SK-N-SH (cell line): ENCODE measurements around the gene ABHD6. TPM values are rescaled to one million over a fixed set of nuclear protein-coding genes. Genes with fewer than 3 reads are reported as not detected.
A peak's percentile ranks its signal among the peaks of the same experiment; 100 is the strongest.

ENCODE experiments used
- CTCF ChIA-PET: fragments of 300-600, 350-600 bp; formaldehyde crosslinking; extraction: SDS; loops from one replicate; lab custom pipeline; 2021; lab: Yijun Ruan, JAX
- POLR2A ChIA-PET: fragments of 350-600 bp; sonication (Branson Sonifier 250); formaldehyde crosslinking; extraction: SDS; loops from one replicate; lab custom pipeline; 2020; ENCODE audit warnings: antibody characterized with exemption, inconsistent platforms; lab: Yijun Ruan, JAX
- DNase-seq: peaks from one replicate; pipeline ENCODE4 v3.0.0; 2012
- H2AFZ ChIP-seq: fragments of 200-600 bp; sonication (generic); 2 replicates; pipeline ENCODE4 v1.8.1; 2016; ENCODE audit warnings: antibody characterized with exemption, mild to moderate bottlenecking, low read depth
- H3F3A ChIP-seq: fragments of 200-600 bp; sonication (generic); replicated peaks from 2 replicates; pipeline ENCODE3; 2016; ENCODE audit warnings: antibody characterized with exemption, mild to moderate bottlenecking; ENCODE audit not compliant: insufficient read depth
- H3K27ac ChIP-seq, 2 experiments: fragments of 200-500 bp in 1 of 2; fragments of 200-600 bp in 1 of 2; sonication (Bioruptor generic) in 1 of 2; sonication (generic), shearing (Covaris generic) in 1 of 2; 2 replicates each; pipeline versions ENCODE4 v1.5.1 to v1.6.1; 2014 to 2016; ENCODE audit warnings: low read depth in 2 of 2, inconsistent platforms in 1 of 2, low read length in 1 of 2, mild to moderate bottlenecking in 1 of 2, mixed read lengths in 1 of 2
- H3K27me3 ChIP-seq: fragments of 200-600 bp; sonication (generic), shearing (Covaris generic); 2 replicates; pipeline ENCODE4 v1.6.1; 2016; ENCODE audit warnings: mixed run types; ENCODE audit not compliant: insufficient read depth
- H3K36me3 ChIP-seq, 2 experiments: fragments of 200-500 bp in 1 of 2; fragments of 200-600 bp in 1 of 2; sonication (Bioruptor generic) in 1 of 2; sonication (generic) in 1 of 2; replicated peaks in 1 of 2; 2 replicates each; pipeline versions ENCODE3 to v1.5.1; 2014 to 2016; ENCODE audit warnings: low read length in 1 of 2, mild to moderate bottlenecking in 1 of 2; ENCODE audit not compliant: insufficient read depth in 2 of 2, control insufficient read depth in 1 of 2
- H3K4me1 ChIP-seq, 2 experiments: fragments of 200-500 bp in 1 of 2; fragments of 200-600 bp in 1 of 2; sonication (Bioruptor generic) in 1 of 2; sonication (generic), shearing (Covaris generic) in 1 of 2; 2 replicates each; pipeline versions ENCODE4 v1.5.1 to v1.6.1; 2014 to 2016; ENCODE audit warnings: low read depth in 1 of 2, low read length in 1 of 2, mixed run types in 1 of 2; ENCODE audit not compliant: insufficient read depth in 2 of 2, control insufficient read depth in 1 of 2
- H3K4me2 ChIP-seq: fragments of 200-600 bp; sonication (generic), shearing (Covaris generic); 2 replicates; pipeline ENCODE4 v1.6.1; 2017; ENCODE audit warnings: mixed run types
- H3K4me3 ChIP-seq, 2 experiments: fragments of 200-500 bp in 1 of 2; fragments of 200-600 bp in 1 of 2; sonication (Bioruptor generic) in 1 of 2; sonication (generic), shearing (Covaris generic) in 1 of 2; 2 replicates each; pipeline versions ENCODE4 v1.5.1 to v1.8.1; 2014 to 2016; ENCODE audit warnings: low read depth in 2 of 2, inconsistent platforms in 1 of 2, low read length in 1 of 2, mild to moderate bottlenecking in 1 of 2, mixed read lengths in 1 of 2, moderate library complexity in 1 of 2
- H3K79me2 ChIP-seq: fragments of 200-600 bp; sonication (generic); 2 replicates; pipeline ENCODE4 v1.8.1; 2017; ENCODE audit warnings: mild to moderate bottlenecking; ENCODE audit not compliant: insufficient read depth
- H3K9ac ChIP-seq: fragments of 200-600 bp; sonication (generic); 2 replicates; pipeline ENCODE4 v1.6.1; 2017; ENCODE audit warnings: mixed run types
- H3K9me2 ChIP-seq: fragments of 200-600 bp; sonication (generic); 2 replicates; pipeline ENCODE4 v1.6.1; 2017; ENCODE audit warnings: mixed run types
- H3K9me3 ChIP-seq: fragments of 200-600 bp; sonication (generic); 2 replicates; pipeline ENCODE4 v1.6.1; 2017; ENCODE audit warnings: mixed run types, mild to moderate bottlenecking, moderate library complexity
- H4K20me1 ChIP-seq: fragments of 200-600 bp; sonication (generic); 2 replicates; pipeline ENCODE4 v1.6.1; 2017; ENCODE audit warnings: mild to moderate bottlenecking, mixed run types; ENCODE audit not compliant: insufficient read depth
- CTCF ChIP-seq: fragments of 200-600 bp; sonication (generic); IDR thresholded peaks from 2 replicates; pipeline ENCODE4 v1.6.1; 2017; ENCODE audit warnings: antibody characterized with exemption, mild to moderate bottlenecking, moderate library complexity
- EZH2phosphoT487 ChIP-seq: fragments of 200-600 bp; sonication (generic); IDR thresholded peaks from 2 replicates; pipeline ENCODE4 v1.6.1; 2017; ENCODE audit warnings: low read depth, mixed run types, mild to moderate bottlenecking, antibody characterized with exemption, moderate library complexity, borderline replicate concordance
- FOXM1 ChIP-seq: IDR thresholded peaks from 2 replicates; pipeline ENCODE4 v1.4.0; 2012; ENCODE audit warnings: low read depth, mild to moderate bottlenecking
- GATA2 ChIP-seq: sonication (generic); formaldehyde crosslinking; IDR thresholded peaks from 2 replicates; pipeline ENCODE4 v1.5.0; 2020; ENCODE audit warnings: mild to moderate bottlenecking, missing genetic modification reagents
- JUND ChIP-seq: IDR thresholded peaks from 2 replicates; pipeline ENCODE4 v1.4.0; 2012
- MAX ChIP-seq: IDR thresholded peaks from 2 replicates; pipeline ENCODE4 v1.4.0; 2012; ENCODE audit warnings: low read depth
- MEF2A ChIP-seq: IDR thresholded peaks from 2 replicates; pipeline ENCODE4 v1.4.0; 2012; ENCODE audit warnings: low read depth, borderline replicate concordance
- MXI1 ChIP-seq: IDR thresholded peaks from 2 replicates; pipeline ENCODE4 v1.6.1; 2012; ENCODE audit warnings: mild to moderate bottlenecking, low read depth, low read length, improper control_type of control experiment
- NFIC ChIP-seq: IDR thresholded peaks from 2 replicates; pipeline ENCODE4 v1.4.0; 2012; ENCODE audit warnings: borderline replicate concordance
- NRF1 ChIP-seq: IDR thresholded peaks from 2 replicates; pipeline ENCODE4 v1.6.1; 2012; ENCODE audit warnings: low read depth, mild to moderate bottlenecking, low read length
- PBX3 ChIP-seq: IDR thresholded peaks from 2 replicates; pipeline ENCODE4; 2012
- RAD21 ChIP-seq: IDR thresholded peaks from 2 replicates; pipeline ENCODE4 v1.6.1; 2012; ENCODE audit warnings: mild to moderate bottlenecking, low read length
- RCOR1 ChIP-seq: fragments of 150-350 bp; IDR thresholded peaks from 2 replicates; pipeline ENCODE4 v1.6.1; 2017; ENCODE audit warnings: antibody characterized with exemption, low read length
- RFX5 ChIP-seq: IDR thresholded peaks from 2 replicates; pipeline ENCODE4 v1.6.1; 2012; ENCODE audit warnings: mild to moderate bottlenecking, improper control_type of control experiment, low read length
- RXRA ChIP-seq: IDR thresholded peaks from 2 replicates; pipeline ENCODE4 v1.4.0; 2012; ENCODE audit warnings: low read depth, mild to moderate bottlenecking, borderline replicate concordance
- SIN3A ChIP-seq: IDR thresholded peaks from 2 replicates; pipeline ENCODE4 v1.6.1; 2012; ENCODE audit warnings: low read depth, mild to moderate bottlenecking, low read length, moderate library complexity, borderline replicate concordance
- SMC3 ChIP-seq: IDR thresholded peaks from 2 replicates; pipeline ENCODE4 v1.6.1; 2012; ENCODE audit warnings: low read depth, low read length, improper control_type of control experiment
- TAF1 ChIP-seq: IDR thresholded peaks from 2 replicates; pipeline ENCODE4 v1.6.1; 2012; ENCODE audit warnings: low read depth, mild to moderate bottlenecking, low read length, moderate library complexity, borderline replicate concordance
- TEAD4 ChIP-seq: IDR thresholded peaks from 2 replicates; pipeline ENCODE4 v1.4.0; 2012; ENCODE audit warnings: mild to moderate bottlenecking, borderline replicate concordance; ENCODE audit not compliant: insufficient read depth
- USF1 ChIP-seq: IDR thresholded peaks from 2 replicates; pipeline ENCODE4 v1.4.0; 2012; ENCODE audit warnings: low read depth, borderline replicate concordance
- USF2 ChIP-seq: fragments of 150-350 bp; IDR thresholded peaks from 2 replicates; pipeline ENCODE4 v1.6.1; 2017; ENCODE audit warnings: antibody characterized with exemption, low read length, low read depth, borderline replicate concordance
- WGBS: methylation state at CpG from one replicate; pipeline ENCODE4 v1.1.6; 2017; ENCODE audit warnings: low lambda C conversion rate; 5-methylcytosine and 5-hydroxymethylcytosine counted together
- polyA plus RNA-seq, 3 experiments: library from polyadenylated mRNA; depleted of rRNA; stranded (reverse); fragments of >200 nt; gene quantifications; 2 replicates each; pipeline ENCODE4 v1.2.3, GENCODE V29; 2012

The ABHD6 gene
- polyA plus RNA-seq, 1 of the 3 experiments (the other 2 are of a cell fraction), result 10.7 TPM

GRCh38 chr3:58334013-58334321, 96.4 kb downstream of the ABHD6 start:
- Histone ChIP-seq H3K9me3 (no peaks in the 10 kb centered on the region), H3K27me3 (no peaks in the 10 kb centered on the region), H3K4me1 (peaks cover 4 to 11% of the 10 kb centered on the region in 2 experiments; a peak in 3 of 4 replicates), H4K20me1 (no peaks in the 10 kb centered on the region), H3K27ac (peak overlapping the region in 1 of 2 experiments; percentile 88; a peak in 1 of 4 replicates)
- ChIA-PET POLR2A (interaction anchor here (1.6 kb wide), 1 partner anchor 28 kb away, joined by 5 read pairs; the partner anchor contains the start of genes HTD2 and RPP14), CTCF (interaction anchor here (0.6 to 4.9 kb wide), 13 partner anchors 16 to 296 kb away, joined by 3 to 24 read pairs (median 4); partner anchors contain the start of genes HTD2, KCTD6 and RPP14)
- no peak for DNase-seq
- WGBS, result 64% methylated on average over 4 of the region's 4 CpGs
- TF ChIP-seq SMC3 (no peak), GATA2 (no peak)
- TF ChIP-seq, all 33 proteins: peak for 0
- peak overlapping the region; percentile 49; the same call in 1 of the 2 replicates for H3K9ac ChIP-seq
- H3K79me2 ChIP-seq, result peaks cover 29% of the 10 kb centered on the region; the same call in 1 of the 2 replicates
- peak overlapping the region; percentile 92 for H3K4me2 ChIP-seq
- no peaks in the 10 kb centered on the region for H3K36me3 ChIP-seq
- peak overlapping the region; percentile 67 to 83; a peak in 3 of 4 replicates for H3K4me3 ChIP-seq
- no peak overlapping the region for H2AFZ ChIP-seq
- peaks cover 20% of the 10 kb centered on the region for H3F3A ChIP-seq
- no peaks in the 10 kb centered on the region for H3K9me2 ChIP-seq

- peak overlapping the region in 1 of 2 experiments; percentile 83; a peak in 1 of 4 replicates for H3K4me3 ChIP-seq
- peak overlapping the region in 1 of 2 experiments; percentile 88; a peak in 1 of 4 replicates for H3K27ac ChIP-seq
- H2AFZ ChIP-seq, result no peak overlapping the region
- no peak for TF ChIP-seq RCOR1
- TF ChIP-seq NRF1, result no peak
- TF ChIP-seq MAX, result no peak
- no peak for TF ChIP-seq SMC3
- no peak for TF ChIP-seq JUND
- no peak for TF ChIP-seq FOXM1
- no peak for TF ChIP-seq RFX5
- no peak for TF ChIP-seq RAD21
- no peak for TF ChIP-seq PBX3
- no peak for TF ChIP-seq EZH2phosphoT487
- no peak for TF ChIP-seq MXI1
- no peak for TF ChIP-seq MEF2A
- TF ChIP-seq USF1, result no peak
- no peak for TF ChIP-seq USF2
- no peak for TF ChIP-seq NFIC
- no peak for TF ChIP-seq RXRA
- no peak for TF ChIP-seq CTCF
- TF ChIP-seq SIN3A, result no peak
- TF ChIP-seq TEAD4, result no peak
- TF ChIP-seq TAF1, result no peak
- ChIA-PET CTCF (interaction anchor here (0.9 to 4.9 kb wide), 6 partner anchors 28 to 197 kb away, joined by 3 to 24 read pairs (median 6); partner anchors contain the start of genes HTD2, KCTD6 and RPP14), POLR2A (no interaction called here)
- no peak overlapping the region for H3K9ac ChIP-seq
- peaks cover 34% of the 10 kb centered on the region; the same call in 1 of the 2 replicates for H3K79me2 ChIP-seq
- no peaks in the 10 kb centered on the region for H3K27me3 ChIP-seq
- no peaks in the 10 kb centered on the region for H4K20me1 ChIP-seq
- WGBS, result 95% methylated on average over 1 of the region's 1 CpG
- no peak for DNase-seq
- H3K4me2 ChIP-seq, result peak overlapping the region; percentile 92
- peaks cover 4 to 11% of the 10 kb centered on the region in 2 experiments; a peak in 3 of 4 replicates for H3K4me1 ChIP-seq
- H3K9me2 ChIP-seq, result no peaks in the 10 kb centered on the region
- H3K9me3 ChIP-seq, result no peaks in the 10 kb centered on the region
- no peaks in the 10 kb centered on the region for H3K36me3 ChIP-seq
- peaks cover 20% of the 10 kb centered on the region for H3F3A ChIP-seq
These were observed 96.9 kb downstream of the ABHD6 start for GRCh38 chr3:58334506-58334884.
